ENCODE measurements around the gene SPATA16.
"Not testable (repeated sequence)": the region's sequence is repeated elsewhere in the genome, so short reads cannot be mapped to it uniquely, and the experiment has no call there.

SPATA16 gene, protein sequence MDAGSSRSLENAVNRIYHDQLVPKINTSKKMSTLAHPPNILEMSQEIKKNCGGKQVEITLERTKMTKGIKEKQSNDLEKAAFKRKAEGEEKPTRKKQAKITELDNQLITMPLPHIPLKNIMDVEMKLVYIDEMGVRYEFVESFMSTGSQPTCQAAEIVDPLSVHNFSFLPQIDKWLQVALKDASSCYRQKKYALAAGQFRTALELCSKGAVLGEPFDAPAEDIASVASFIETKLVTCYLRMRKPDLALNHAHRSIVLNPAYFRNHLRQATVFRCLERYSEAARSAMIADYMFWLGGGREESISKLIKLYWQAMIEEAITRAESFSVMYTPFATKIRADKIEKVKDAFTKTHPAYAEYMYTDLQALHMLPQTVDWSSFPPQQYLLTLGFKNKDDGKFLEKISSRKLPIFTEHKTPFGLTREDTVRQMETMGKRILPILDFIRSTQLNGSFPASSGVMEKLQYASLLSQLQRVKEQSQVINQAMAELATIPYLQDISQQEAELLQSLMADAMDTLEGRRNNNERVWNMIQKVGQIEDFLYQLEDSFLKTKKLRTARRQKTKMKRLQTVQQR

DNA sequence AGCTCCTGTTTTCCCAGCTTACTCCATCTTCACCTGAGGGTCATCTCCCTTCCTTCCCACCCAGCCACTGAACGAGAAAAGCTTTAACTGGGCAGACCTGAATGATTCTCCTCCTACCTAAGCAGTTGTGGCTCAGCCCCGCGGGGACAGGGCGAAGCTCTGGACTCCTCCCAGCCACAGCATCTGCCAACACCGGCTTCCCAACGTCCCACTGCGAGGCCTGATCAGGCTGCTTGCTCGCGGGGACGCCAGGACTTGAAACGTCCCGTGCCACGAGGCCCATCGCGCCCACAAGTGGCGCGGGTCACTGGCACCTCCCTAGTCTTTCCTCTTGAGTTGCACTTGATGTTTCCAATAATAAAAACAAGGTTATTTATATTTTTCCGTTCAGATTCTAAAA, at the start of gene SPATA16:
Gene SPATA16 (minus strand): TSS at position 250 of the 400 bp plus-strand sequence. CDS start 23,504 bp downstream, outside the sequence.
- DNase-seq, result no peak

DNA sequence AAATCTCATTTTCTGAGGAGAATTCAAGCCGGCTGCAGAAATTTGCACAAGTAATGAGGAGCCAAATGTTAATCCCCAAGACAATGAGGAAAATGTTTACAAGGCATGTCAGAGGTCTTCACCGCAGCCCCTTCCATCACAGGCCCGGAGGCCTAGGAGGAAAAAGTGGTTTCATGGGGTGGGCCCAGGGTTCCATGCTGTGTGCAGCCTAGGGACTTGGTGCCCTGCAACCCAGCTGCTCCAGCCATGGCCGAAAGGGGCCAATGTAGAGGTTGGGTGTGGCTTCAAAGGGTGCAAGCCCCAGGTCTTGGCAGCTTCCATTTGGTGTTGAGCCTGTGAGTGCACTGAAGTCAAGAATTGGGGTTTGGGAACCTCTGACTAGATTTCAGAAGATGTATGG, 42.0 kb upstream of the SPATA16 start:
- not testable (repeated sequence) for DNase-seq

DNA sequence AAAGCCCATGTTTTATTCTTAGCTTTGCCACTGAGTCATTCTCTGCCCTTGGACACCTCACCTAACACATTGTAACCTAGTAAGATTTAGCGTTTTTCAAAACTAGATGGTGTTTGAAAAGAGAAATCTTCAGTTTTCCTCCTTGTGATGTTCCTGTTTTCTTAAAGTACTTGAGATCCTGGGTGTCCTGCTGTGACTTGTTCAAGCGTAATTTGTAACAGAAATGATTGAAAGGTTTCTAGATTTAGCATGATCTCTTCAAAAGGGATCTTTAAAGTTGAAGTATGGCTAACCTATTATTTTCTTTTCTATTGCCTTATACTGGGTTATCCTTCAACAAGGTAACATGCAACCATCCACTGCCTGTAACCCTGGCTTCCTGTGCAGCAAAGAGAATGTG, 32.6 kb upstream of the SPATA16 start:
- no peak for DNase-seq

DNA sequence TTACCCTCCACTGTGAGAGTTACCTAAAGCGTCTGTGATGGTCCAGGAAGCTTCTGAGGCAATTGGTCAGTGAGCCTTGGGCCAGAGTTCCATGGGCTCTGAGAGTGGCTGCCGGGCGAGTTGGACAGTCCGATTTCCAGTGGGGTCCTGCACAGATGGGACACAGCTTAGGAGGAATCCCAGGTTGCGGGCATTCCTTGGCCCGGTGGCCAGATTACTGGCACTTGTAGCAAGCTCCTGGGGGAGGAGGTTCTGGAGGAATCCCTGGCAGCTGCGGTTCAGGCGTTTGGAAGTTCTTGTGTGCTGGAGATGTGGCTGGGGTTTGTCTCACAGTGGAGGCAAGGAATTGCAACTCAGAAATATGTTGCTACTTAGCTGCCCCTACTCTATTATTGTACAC, 18.1 kb upstream of the SPATA16 start:
- DNase-seq, result not testable (repeated sequence)

DNA sequence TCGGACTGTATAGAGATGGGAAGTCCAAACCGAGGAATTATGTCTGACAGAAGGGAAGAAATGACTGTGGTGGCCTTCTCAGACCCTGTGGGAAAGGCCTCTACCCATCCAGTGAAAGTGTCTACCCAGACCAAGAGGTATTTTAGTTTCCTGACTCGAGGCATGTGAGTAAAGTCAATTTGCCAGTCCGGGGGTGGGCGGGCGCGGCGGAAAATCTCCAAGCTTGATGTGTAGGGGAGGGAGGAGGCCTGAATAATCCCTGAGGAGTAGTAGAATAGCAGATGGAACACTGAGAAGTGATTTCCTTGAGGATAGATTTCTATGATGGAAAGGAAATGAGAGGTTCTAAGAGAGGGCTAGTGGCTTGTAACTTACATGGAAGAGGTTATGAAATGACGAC, 15.5 kb upstream of the SPATA16 start:
- not testable (repeated sequence) for DNase-seq

DNA sequence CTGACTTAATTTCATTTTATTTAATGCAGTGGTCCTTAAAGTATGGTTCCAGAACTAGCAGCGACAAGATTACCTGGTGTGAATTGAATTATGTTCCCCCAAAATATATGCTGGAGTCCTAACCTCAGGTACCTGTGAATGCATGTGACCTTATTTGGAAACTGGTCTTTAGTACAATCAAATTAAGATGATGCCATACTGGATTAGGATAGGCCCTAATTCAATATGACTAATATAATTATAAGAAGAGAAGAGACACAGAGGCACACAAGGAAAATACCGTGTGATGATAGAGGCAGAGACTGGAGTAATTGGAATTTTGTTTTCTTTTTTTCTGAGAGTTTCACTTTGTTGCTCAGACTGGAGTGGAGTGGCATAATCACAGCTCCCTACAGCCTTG, 12.6 kb upstream of the SPATA16 start:
- no peak for DNase-seq

DNA sequence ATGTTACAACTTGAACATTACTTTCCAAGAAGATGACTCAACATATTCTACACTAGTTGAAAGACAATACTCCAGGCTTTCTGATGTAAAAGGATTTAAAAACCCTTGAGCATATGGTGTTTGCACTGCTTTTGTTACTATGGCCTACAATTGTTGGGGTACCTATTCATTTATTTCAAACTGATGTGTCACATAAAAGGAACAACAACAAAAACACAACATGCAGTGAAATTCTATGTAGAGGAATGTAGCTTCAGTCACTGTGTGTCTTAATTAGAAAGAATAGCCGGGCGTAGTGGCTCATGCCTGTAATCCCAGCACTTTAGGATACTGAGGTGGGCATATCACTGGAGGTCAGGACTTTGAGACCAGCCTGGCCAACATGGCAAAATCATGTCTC, 1.6 kb downstream of the SPATA16 start:
- no peak for DNase-seq

DNA sequence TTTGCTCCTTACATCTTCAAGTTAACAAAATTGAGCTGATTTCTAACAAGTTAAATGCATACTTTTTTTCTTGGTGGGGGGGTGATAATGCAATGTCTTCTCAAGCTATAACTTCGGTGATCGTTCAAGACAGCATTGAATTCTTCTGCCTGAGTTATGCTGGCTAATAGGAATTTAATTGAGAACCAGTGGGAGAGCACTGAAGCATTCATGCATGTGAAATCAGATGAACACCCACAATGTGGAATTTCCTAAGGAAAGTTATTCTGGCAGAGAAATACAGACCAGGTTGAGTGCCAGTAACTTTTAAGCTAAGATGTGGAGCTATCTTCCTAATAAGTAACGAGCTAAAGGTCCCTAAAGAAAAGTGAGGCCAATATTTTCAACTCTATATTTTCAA, 3.0 kb downstream of the SPATA16 start:
- no peak for DNase-seq

DNA sequence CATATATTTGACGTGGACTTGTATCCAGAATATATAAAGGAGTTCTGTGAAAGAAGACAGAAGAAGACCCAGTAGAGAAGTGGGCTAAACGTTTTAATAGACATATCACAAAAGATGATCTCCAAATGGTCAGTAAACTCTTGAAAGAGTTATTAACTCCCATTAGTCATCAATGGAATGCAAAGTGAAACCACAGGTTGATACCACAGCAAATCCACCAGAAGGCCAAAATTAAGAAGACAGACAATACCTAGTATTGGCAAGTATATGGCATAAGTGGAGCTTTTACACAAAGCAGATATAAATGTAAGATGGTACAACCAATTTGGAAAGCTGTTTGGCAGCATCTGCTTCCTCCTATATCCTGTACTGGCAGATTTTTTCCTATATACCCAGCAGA, 6.0 kb downstream of the SPATA16 start:
- DNase-seq, result no peak

DNA sequence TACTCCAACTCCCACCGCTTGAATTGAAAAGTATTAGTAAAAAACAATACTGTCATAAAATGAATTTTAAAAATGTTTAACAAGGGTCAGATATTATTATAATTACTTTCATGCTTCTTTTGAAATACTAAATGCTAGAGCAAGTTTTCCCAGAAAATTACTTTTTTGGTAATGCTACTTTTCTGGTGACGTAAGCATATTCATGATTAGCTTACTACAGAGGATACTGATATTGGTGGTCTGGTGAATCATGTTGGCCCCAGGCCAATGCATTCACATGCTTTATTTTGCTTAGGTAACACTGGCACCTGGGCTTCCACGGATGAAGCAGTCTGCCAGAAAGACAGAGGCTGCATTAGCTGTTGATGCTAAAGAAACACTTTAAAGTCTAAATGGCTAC, 12.4 kb downstream of the SPATA16 start:
- no peak for DNase-seq

DNA sequence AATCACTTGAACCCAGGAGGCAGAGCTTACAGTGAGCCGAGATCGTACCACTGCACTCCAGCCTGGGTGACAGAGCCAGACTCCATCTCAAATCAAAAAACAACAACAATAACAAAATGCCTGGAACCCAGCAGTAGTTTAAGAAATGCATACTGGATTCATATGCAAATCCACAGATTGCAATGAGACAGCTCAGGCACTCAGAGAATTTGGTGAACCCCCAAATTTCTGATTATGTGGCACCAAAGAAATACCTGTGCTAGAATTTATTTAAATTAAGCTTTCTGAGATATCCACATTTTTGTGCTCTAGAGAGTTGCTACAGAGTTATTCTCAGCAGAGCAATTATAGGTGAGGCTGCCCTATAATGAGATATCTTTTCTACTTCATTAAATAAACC, 29.7 kb downstream of the SPATA16 start:
- no peak for DNase-seq

DNA sequence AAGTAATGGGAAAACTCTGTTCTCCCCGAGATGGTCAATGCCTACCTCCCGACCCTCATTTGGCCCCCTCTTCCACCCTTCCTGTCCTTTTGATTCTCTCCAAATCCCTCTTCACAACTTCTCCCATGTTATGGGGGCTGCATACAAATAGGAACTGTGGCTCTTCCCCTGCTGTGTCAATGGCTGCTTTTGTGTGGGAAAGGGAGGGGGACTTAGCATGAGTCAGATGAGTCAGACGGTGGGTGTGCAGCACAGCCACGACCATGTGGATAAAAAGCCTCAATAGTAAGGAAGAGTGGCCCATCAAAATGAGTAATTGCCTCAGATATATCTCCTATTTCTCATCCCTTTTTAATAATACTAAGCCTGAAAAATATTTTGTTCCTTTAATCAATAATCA, 31.9 kb downstream of the SPATA16 start:
- no peak for DNase-seq

DNA sequence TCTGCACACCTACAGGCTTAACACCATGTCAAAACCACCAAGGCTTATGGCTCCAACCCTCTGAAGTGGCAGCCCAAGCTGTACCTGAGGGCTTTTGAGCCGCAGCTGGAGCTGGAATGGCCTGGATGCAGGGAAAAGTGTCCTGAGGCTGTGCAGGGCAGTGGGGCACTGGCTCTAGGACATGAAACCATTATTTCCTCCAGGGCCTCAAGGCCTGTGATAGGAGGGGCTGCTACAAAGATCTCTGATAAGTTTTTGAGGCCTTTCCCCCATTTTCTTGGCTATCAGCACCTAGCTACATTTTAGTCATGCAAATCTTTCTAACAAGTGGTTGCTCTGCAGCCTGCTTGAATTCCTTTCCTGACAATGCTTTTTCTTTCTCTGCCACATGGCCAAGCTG, 37.6 kb downstream of the SPATA16 start:
- no peak for DNase-seq

DNA sequence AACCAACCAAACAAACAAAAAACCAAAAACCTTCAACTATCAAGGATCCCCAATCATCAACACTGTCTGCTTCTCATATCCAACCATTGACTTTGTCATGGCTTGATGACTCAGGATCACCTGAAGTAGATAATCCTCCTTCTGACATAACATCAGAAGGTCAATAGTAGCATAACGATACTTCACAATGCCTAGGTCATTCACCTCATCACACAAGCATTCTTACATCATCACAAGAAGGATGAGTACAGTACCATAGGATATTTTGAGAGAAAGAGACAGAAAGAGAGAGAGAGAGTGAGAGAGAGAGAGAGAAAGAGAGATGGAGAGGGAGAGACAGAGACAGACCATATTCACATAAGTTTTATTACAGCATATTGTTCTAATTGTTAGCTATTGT, 42.1 kb downstream of the SPATA16 start:
- no peak for DNase-seq

DNA sequence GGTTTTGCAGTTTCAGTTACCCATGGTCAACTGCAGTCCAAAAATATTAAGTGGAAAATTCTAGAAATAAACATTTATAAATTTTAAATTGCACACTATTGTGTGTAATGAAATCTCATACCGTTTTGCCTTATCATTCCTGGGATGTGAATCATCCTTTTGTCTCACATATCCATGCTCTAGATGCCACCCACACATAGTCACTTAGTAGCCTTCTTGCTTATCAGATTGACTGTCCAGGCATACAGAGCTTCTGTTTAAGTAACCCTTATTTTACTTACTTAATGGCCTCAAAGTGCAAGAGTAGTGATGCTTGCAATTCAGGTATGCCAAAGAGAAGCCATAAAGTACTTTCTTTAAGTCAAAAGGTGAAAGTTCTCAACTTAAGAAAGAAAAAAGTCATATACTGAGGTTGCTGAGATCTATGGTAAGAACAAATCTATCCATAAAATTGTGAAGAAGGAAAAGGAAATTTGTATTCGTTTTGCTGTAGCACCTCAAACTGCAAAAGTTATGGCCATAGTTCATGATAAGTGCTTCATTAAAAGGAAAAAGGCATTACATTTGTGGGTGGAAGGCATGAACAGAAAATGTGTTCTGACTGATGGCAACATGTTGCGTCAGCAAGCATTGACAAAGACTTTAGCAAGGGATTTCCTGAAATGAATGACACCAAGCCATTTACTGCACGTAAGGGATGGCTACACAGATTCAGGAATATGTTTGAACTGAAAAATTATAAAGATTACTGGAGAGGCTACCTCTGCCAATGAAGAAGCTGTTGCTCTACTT, 43.8 kb downstream of the SPATA16 start:
- no peak for DNase-seq

DNA sequence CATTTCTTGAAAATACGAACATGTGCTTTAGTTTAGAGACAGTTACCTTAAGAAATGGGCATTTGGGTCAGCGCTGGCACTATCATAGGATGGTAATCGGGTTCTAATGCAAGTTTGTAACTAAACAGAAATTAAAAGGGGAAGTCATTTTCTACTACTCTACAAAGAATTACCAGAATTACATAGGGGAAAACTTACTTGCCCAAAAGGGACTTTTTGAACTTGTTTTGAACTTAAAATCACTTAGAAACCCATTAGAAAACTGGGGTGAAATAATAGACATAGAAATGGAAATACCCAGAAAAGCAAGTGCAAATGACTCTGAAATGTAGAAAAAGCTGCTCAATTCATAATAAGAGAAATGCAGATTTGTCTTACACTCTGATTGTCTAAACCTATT, 44.9 kb downstream of the SPATA16 start:
- DNase-seq, result no peak

DNA sequence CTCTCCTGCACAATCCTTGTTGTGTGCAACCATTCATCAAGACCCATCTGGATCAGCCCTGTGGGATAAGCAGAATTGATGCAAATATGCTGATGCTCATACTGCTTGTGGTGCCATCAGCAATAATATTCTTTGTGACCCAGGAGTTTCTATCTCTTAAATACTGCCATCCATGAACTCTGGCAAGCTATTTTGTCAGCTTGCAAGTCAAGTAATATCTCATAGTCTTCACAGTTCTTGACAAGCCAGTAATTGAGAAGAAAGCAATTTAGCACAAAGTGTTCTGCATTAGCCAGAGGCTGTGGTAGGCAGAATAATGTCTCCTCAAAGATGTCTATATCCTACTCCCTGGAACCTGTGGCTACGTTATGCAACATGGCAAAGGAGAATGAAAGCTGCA, 49.0 kb downstream of the SPATA16 start:
- no peak for DNase-seq

DNA sequence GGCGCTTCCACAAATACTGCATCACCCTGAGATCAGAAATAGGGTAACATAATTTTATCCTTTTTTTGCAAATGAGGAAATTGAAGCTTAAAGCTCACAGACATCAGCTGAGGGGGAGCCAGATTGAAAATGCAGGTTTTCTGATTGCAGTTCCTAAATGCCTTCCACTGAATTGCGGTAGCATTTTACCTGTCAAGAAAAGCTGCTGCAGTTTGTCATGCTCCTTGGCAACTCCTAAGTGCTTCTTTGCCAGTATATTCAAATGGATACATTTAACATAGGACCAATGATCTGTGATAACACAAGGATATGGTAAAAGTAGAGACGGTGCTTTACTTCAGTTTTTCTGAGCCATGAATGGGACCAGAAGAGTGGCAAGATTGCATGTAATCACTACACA, 50.5 kb downstream of the SPATA16 start:
- DNase-seq, result no peak

DNA sequence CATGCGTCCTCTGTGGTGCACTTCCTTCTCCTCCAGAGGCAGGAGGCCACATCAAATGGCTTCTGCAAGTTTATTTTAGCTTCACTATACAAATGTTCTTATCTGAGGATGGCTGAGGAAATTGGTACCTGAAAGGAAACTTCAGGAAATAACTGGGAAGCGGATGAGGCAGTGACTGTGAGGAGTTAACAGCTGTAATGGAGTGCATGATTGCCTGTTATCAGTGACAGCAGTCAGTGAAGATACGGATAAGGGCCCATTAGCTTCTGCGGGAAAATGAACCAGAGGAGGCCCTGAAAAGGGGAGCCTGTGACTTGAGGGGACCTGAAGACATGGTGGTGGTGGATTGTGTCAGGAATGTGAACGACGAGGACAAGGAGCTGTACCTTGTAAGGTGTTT, 51.8 kb downstream of the SPATA16 start:
- DNase-seq, result no peak

DNA sequence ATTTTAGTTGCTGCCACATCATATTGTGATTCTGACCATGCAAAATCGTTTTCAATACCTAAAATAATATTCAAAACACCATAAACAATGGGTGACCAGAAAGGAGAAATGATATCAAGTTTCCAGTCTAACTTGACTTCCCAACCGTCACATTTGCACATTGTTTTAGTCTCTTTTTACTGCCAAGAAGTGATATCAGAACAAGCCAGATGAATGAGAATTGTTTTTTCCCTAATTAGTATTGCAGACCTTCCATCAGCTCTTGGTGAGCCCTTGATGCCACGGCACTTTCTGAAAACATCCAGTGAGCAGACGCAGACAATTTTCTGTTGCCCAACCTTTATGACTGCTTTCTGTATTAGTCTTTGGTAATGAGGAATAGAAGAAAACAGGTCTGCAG, 62.5 kb downstream of the SPATA16 start:
- DNase-seq, result no peak

DNA sequence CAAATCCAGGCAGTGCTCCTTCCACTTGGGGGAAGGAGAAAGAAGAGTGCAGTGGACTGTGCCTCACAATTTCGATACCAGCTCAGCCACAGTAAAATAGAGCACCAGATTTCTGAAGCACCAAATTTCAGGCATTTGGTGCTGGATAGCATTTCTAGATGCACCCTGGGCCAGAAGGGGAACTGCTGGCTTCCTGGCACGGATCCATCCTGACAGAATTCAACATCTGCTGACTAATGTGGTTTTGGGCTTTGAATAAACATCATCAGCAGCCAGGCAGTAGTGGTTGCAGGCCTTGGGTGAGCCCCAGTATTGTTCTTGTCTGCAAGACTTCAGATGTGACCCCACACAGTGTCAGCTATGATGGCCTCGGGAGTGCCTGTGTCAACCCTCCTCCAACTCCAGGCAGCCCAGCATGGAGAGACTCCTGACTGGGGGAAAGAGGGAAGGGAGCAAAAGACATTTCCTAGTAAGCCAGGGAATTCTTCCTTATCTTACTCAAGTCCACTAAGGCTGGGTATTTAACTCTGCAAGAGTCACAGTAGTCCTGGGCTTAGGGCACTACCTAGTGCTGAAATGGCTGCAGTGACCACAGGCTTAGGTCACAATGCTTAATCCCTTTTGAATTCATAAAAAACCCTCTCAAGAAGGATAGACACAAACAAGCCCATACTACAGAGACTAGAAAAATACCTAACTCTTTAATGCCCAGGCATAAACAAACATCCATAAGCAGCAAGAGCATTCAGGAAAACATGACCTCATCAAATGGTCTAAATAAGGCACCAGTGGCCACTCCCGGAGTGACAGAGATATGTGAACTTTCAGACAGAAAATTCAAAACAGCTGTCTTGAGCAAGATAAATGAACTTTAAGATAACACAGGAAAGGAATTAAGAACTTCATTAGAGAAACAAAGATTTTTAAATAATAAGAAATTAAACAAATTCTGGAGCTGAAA, 74.7 kb downstream of the SPATA16 start:
- DNase-seq, result no peak

DNA sequence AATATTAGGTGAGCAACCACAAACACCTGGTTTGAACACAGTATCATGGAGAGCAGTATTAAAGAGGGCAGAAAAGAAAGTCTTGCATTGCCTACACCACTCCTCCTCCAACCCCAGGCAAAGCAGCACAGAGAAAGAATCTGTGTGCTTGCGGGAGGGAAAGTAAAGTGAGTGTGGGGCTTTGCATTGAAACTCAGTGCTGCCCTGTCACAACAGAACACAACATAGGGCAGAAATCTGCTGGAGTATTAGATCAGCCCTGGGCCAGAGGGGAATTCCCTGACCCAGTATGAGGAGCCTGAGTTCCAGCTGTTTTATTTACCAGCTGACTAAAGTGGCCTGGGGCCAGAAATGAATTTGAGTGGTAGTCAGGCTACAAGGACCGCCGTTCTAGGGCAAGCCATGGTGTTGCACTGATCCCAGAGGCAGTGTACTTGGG, 75.5 kb downstream of the SPATA16 start:
- DNase-seq, result no peak

DNA sequence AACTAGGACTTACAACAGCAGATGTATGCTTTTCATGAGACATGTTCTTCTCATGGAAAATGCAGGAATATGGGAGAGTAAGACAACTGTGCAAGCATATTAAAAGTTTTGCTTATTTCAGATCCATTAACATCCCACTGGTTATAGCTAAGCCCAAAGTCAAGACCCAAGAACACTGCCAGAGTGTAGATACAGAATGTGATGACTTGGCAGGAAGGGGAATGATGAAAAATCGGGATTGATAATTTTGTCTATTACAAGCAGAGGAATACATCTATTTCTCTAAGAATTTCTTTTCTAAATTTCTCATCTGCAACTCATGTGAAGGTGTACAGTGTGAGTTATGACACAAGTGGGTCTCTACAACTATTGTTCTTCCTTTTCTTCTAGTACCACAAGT, 76.4 kb downstream of the SPATA16 start:
- DNase-seq, result no peak
